ENCODE measurements around the gene TMTC2.

The TMTC2 gene

DNA sequence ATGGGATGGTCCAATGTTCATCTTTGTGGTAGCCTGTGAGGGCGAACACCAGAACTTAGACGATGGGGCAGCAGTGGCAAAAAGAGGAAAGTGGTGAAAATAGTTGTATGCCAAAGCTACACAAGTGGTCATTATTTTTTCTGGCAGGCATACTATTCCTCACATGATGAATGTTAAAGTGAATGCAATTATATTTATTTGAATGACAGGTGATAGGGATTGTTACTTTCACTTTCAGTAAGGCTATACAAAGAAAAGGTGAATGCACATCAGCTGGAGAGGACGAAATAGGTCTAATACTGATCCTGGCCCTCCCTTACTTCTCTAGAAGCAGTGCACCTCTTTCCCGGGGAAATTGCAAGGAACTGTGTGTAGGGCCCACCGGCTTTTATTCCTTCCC is 470.1 kb downstream of the TMTC2 start:
- DNase-seq (ENCODE audit: low spot score), result no peak
- no peak overlapping the region for H3K27ac ChIP-seq
- no peak overlapping the region for H3K4me3 ChIP-seq
- TF ChIP-seq CTCF (IDR thresholded peaks at IDR 0.05), result no peak

DNA sequence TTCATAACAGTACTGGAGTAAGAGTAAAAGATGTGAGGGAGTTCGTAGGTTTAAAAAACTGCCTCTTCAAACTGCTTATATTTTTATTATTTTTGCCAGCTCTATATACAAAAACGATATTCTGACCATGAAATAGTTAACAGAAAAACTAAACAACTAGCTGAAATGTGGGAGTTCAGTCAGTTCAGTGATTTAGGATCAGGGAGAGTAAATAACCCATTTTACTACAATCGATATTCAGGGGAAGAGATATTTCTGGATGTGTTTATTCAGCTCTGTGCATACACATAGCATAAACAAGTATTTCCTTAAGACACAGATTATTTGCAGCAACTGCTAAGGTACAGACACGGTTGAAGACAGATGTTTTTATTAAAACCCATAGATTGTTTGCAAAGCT is 470.9 kb downstream of the TMTC2 start:
- Histone ChIP-seq H3K27ac (no peak overlapping the region), H3K4me3 (no peak overlapping the region)
- no peak for TF ChIP-seq CTCF (IDR thresholded peaks at IDR 0.05)
- no peak for DNase-seq (ENCODE audit: low spot score)

DNA sequence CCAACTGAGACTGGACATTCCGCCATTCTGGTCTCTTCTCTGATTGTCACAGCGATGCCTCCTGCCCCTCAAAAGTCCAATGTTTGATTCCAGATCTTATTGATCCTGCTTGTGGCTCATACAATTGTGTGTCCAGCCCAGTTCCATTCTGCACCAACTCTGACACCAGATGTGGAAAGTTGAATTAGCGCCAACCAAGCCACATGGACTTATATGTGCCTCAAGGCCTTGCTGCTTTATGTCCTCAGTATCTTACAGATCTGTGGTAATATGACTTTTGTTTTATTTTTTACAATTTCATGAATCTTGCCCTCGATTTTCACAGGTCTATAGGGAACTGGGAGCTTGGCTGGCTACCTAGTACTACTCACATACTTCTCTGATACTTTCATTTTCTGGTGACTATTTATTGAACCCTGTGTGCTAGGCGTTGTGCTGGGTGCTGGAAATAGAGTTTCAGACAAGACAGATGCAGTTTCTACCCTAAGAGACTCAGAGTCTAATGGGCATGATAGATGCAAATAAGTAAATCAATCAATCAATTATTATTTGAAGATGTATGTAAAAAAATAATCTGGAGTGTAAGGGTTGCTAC is 472.0 kb downstream of the TMTC2 start:
- no peak for DNase-seq (ENCODE audit: low spot score)
- TF ChIP-seq CTCF (IDR thresholded peaks at IDR 0.05), result no peak
- H3K4me3 ChIP-seq, result no peak overlapping the region
- no peak overlapping the region for H3K27ac ChIP-seq

DNA sequence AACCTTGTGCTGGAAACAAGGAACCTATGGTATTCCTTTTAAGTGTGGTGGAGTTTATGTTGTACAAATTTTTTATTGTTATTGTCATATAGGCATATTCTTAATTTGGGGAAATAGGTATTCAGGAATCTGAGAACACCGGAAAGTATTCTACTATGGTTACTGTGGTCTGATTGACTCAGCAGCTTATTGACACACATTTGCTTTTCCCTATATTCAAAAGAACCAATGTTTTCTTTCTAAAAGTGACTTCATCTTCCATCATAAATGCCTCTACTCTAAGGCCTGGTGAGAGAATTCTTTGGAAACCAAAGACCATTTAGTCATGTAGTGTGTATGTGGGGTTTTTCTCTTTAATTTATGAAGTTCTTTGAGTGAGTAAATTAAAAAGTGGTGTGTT is 474.8 kb downstream of the TMTC2 start:
- no peak overlapping the region for H3K4me3 ChIP-seq
- H3K27ac ChIP-seq, result no peak overlapping the region
- no peak for DNase-seq (ENCODE audit: low spot score)
- no peak for TF ChIP-seq CTCF (IDR thresholded peaks at IDR 0.05)

- Histone ChIP-seq H3K4me3 (no peak overlapping the region), H3K27ac (no peak overlapping the region)
- TF ChIP-seq CTCF (IDR thresholded peaks at IDR 0.05), result no peak
- DNase-seq (ENCODE audit: low spot score), result no peak
Measured at GRCh38 chr12:83168751-83169150, 482.0 kb downstream of the TMTC2 start.

DNA sequence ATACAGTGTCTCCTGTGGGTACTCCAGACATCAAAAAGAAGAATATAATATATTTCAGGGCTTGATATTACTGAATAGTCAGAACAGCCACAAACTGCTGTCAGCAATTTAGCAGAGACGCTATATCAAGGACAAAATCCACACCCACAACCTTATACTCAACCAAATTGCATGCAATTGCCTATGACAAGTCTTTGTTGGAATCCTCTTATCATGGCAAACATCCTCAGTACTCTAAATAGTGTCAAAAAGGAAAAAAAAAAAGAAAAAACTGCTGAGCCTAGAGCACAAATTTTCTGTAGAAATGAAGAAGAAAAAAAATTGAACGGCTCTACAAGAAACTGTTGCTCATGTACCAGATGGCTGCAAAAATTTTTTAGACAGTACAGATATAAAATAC is 485.7 kb downstream of the TMTC2 start:
- Histone ChIP-seq H3K4me3 (no peak overlapping the region), H3K27ac (no peak overlapping the region)
- no peak for TF ChIP-seq CTCF (IDR thresholded peaks at IDR 0.05)
- DNase-seq (ENCODE audit: low spot score), result no peak

GRCh38 chr12:83172866-83173649 is 486.4 kb downstream of the TMTC2 start:
- DNase-seq (ENCODE audit: low spot score), result no peak
- Histone ChIP-seq H3K4me3 (no peak overlapping the region), H3K27ac (no peak overlapping the region)
- no peak for TF ChIP-seq CTCF (IDR thresholded peaks at IDR 0.05)

All from coronary artery (tissue), 2 donors.